ENCODE results near the gene LSR.

GRCh38 chr19:35306473-35307246, 57.9 kb downstream of the LSR start:
- TF ChIP-seq CTCF (IDR thresholded peaks at IDR 0.05; ENCODE audit: insufficient read depth, low read depth, low read length) = no peak
- TF ChIP-seq EZH2 (IDR thresholded peaks at IDR 0.05; ENCODE audit: insufficient read depth, low read length) = no peak
